ENCODE data around the gene AMPD3. TPM values are rescaled to one million over a fixed set of nuclear protein-coding genes. Genes with fewer than 3 reads are reported as not detected.

Gene AMPD3
- total RNA-seq, 1 donor from 2014 or later = 3.0 TPM

- no peaks in the 10 kb centered on the region for H4K20me1 ChIP-seq (ENCODE audit: low read depth)
- no peaks in the 10 kb centered on the region for H3K79me2 ChIP-seq (ENCODE audit: low read depth)
- H3K4me1 ChIP-seq = peaks cover 11% of the 10 kb centered on the region
- Mint-ChIP-seq H3K4me1 (peaks cover 20% of the 10 kb centered on the region), H3K9me3 (no peaks in the 10 kb centered on the region), H3K36me3 (no peaks in the 10 kb centered on the region), H3K27me3 (ENCODE audit: insufficient read depth, low read depth) (no peaks in the 10 kb centered on the region), H3K4me3 (no peak overlapping the region), H3K27ac (no peak overlapping the region)
- TF ChIP-seq EZH2 (IDR thresholded peaks at IDR 0.05) (no peak), CTCF (IDR thresholded peaks at IDR 0.05) (no peak), EZH2phosphoT487 (IDR thresholded peaks at IDR 0.05) (no peak)
- no peak overlapping the region for H2AFZ ChIP-seq (replicated peaks)
- H3K27me3 ChIP-seq = no peaks in the 10 kb centered on the region
- DNase-seq (ENCODE audit: low spot score) = no peak
- no peak overlapping the region for H3K4me2 ChIP-seq
- no peak overlapping the region for H3K9ac ChIP-seq
- H3K9me3 ChIP-seq (ENCODE audit: low read depth) = no peaks in the 10 kb centered on the region
- H3K4me3 ChIP-seq = no peak overlapping the region
- H3F3A ChIP-seq (ENCODE audit: low read depth) = no peaks in the 10 kb centered on the region
- no peak overlapping the region for H3K27ac ChIP-seq
- no peaks in the 10 kb centered on the region for H3K36me3 ChIP-seq
Measured at GRCh38 chr11:10460611-10461275, 5.7 kb downstream of the AMPD3 start.

- no peak overlapping the region for H3K9ac ChIP-seq
- no peaks in the 10 kb centered on the region for H3K9me3 ChIP-seq (ENCODE audit: low read depth)
- H3K27me3 ChIP-seq = no peaks in the 10 kb centered on the region
- no peak for DNase-seq (ENCODE audit: low spot score)
- H3K27ac Mint-ChIP-seq = no peak overlapping the region
- peaks cover 14% of the 10 kb centered on the region for H3K4me1 Mint-ChIP-seq
- H2AFZ ChIP-seq (replicated peaks) = no peak overlapping the region
- H3K4me3 ChIP-seq = no peak overlapping the region
- H3K36me3 Mint-ChIP-seq = no peaks in the 10 kb centered on the region
- TF ChIP-seq EZH2 (IDR thresholded peaks at IDR 0.05) (no peak), CTCF (IDR thresholded peaks at IDR 0.05) (no peak), EZH2phosphoT487 (IDR thresholded peaks at IDR 0.05) (no peak)
- no peak overlapping the region for H3K4me2 ChIP-seq
- no peaks in the 10 kb centered on the region for H3K9me3 Mint-ChIP-seq
- H3K4me3 Mint-ChIP-seq = no peak overlapping the region
- H3K4me1 ChIP-seq = peaks cover 5% of the 10 kb centered on the region
- no peaks in the 10 kb centered on the region for H3K27me3 Mint-ChIP-seq (ENCODE audit: insufficient read depth, low read depth)
- H4K20me1 ChIP-seq (ENCODE audit: low read depth) = no peaks in the 10 kb centered on the region
- no peaks in the 10 kb centered on the region for H3K36me3 ChIP-seq
- H3F3A ChIP-seq (ENCODE audit: low read depth) = no peaks in the 10 kb centered on the region
- H3K27ac ChIP-seq = no peak overlapping the region
- H3K79me2 ChIP-seq (ENCODE audit: low read depth) = no peaks in the 10 kb centered on the region
Measured at GRCh38 chr11:10461276-10461790, 6.3 kb downstream of the AMPD3 start.

- Mint-ChIP-seq H3K9me3 (no peaks in the 10 kb centered on the region), H3K36me3 (no peaks in the 10 kb centered on the region), H3K4me3 (no peak overlapping the region), H3K27ac (no peak overlapping the region), H3K27me3 (ENCODE audit: insufficient read depth, low read depth) (no peaks in the 10 kb centered on the region), H3K4me1 (peaks cover 11% of the 10 kb centered on the region)
- H4K20me1 ChIP-seq (ENCODE audit: low read depth) = no peaks in the 10 kb centered on the region
- no peaks in the 10 kb centered on the region for H3K36me3 ChIP-seq
- no peak overlapping the region for H3K4me2 ChIP-seq
- H2AFZ ChIP-seq (replicated peaks) = no peak overlapping the region
- no peaks in the 10 kb centered on the region for H3K79me2 ChIP-seq (ENCODE audit: low read depth)
- no peak for TF ChIP-seq EZH2phosphoT487 (IDR thresholded peaks at IDR 0.05)
- TF ChIP-seq CTCF (IDR thresholded peaks at IDR 0.05) = no peak
- TF ChIP-seq EZH2 (IDR thresholded peaks at IDR 0.05) = no peak
- no peaks in the 10 kb centered on the region for H3K27me3 ChIP-seq
- H3K27ac ChIP-seq = no peak overlapping the region
- H3K4me3 ChIP-seq = no peak overlapping the region
- H3K9me3 ChIP-seq (ENCODE audit: low read depth) = no peaks in the 10 kb centered on the region
- no peaks in the 10 kb centered on the region for H3F3A ChIP-seq (ENCODE audit: low read depth)
- DNase-seq (ENCODE audit: low spot score) = no peak
- H3K9ac ChIP-seq = no peak overlapping the region
- H3K4me1 ChIP-seq = no peaks in the 10 kb centered on the region
Measured at GRCh38 chr11:10462746-10463300, 7.8 kb downstream of the AMPD3 start.

Measured in neural progenitor cell (in vitro differentiated cells).